H9 (cell line): ENCODE results near the gene MGAT5. TPM values are rescaled to one million over a fixed set of nuclear protein-coding genes. Genes with fewer than 3 reads are reported as not detected.

Experiments used
- DNase-seq: peaks from one replicate; pipeline ENCODE4 v3.0.0-alpha.2; 2017
- H2AFZ ChIP-seq: one replicate; pipeline ENCODE4 v1.6.1; 2013; ENCODE audit warnings: mild to moderate bottlenecking, low read length, control low read depth, moderate library complexity
- H2AK5ac ChIP-seq: 2 replicates; pipeline ENCODE4 v1.6.1; 2013; ENCODE audit warnings: low read length, control low read depth, mixed read lengths; ENCODE audit not compliant: insufficient read length
- H2BK120ac ChIP-seq: one replicate; pipeline ENCODE4 v1.6.1; 2013; ENCODE audit warnings: low read depth, mild to moderate bottlenecking, low read length, control low read depth, inconsistent platforms; ENCODE audit not compliant: poor library complexity, severe bottlenecking
- H2BK12ac ChIP-seq: 2 replicates; pipeline ENCODE4 v1.6.1; 2013; ENCODE audit warnings: low read length, control low read depth, mixed read lengths, low read depth; ENCODE audit not compliant: insufficient read length
- H2BK15ac ChIP-seq: 2 replicates; pipeline ENCODE4 v1.6.1; 2013; ENCODE audit warnings: low read depth, low read length, control low read depth
- H2BK20ac ChIP-seq: one replicate; pipeline ENCODE4 v1.6.1; 2013; ENCODE audit warnings: low read depth, mild to moderate bottlenecking, low read length, control low read depth, inconsistent platforms; ENCODE audit not compliant: poor library complexity, severe bottlenecking
- H2BK5ac ChIP-seq: 2 replicates; pipeline ENCODE4 v1.6.1; 2013; ENCODE audit warnings: low read length, control low read depth, mixed read lengths; ENCODE audit not compliant: insufficient read length
- H3K14ac ChIP-seq: 2 replicates; pipeline ENCODE4 v1.6.1; 2013; ENCODE audit warnings: low read length, control low read depth; ENCODE audit not compliant: insufficient read depth
- H3K18ac ChIP-seq: 2 replicates; pipeline ENCODE4 v1.6.1; 2013; ENCODE audit warnings: low read depth, mild to moderate bottlenecking, mixed read lengths, low read length, control low read depth; ENCODE audit not compliant: insufficient read length
- H3K23ac ChIP-seq: 2 replicates; pipeline ENCODE4 v1.6.1; 2013; ENCODE audit warnings: low read length, control low read depth, mixed read lengths, low read depth; ENCODE audit not compliant: insufficient read length
- H3K23me2 ChIP-seq: 2 replicates; pipeline ENCODE4 v1.6.1; 2013; ENCODE audit warnings: low read depth, mild to moderate bottlenecking, mixed read lengths, low read length, control low read depth; ENCODE audit not compliant: insufficient read length, poor library complexity, severe bottlenecking
- H3K27ac ChIP-seq: 2 replicates; pipeline ENCODE4 v1.5.1; 2013; ENCODE audit warnings: low read length, control low read depth, mixed read lengths, low read depth; ENCODE audit not compliant: insufficient read length
- H3K27me3 ChIP-seq: 2 replicates; pipeline ENCODE4 v1.6.1; 2013; ENCODE audit warnings: low read length, control low read depth, inconsistent platforms; ENCODE audit not compliant: insufficient read depth
- H3K4ac ChIP-seq: 2 replicates; pipeline ENCODE4 v1.6.1; 2013; ENCODE audit warnings: low read depth, mild to moderate bottlenecking, control low read depth, inconsistent platforms, low read length, moderate library complexity
- H3K4me1 ChIP-seq: 2 replicates; pipeline ENCODE4 v1.6.1; 2013; ENCODE audit warnings: low read length, control low read depth, inconsistent platforms; ENCODE audit not compliant: insufficient read depth
- H3K4me2 ChIP-seq: 2 replicates; pipeline ENCODE4 v1.6.1; 2013; ENCODE audit warnings: low read length, control low read depth, mixed read lengths; ENCODE audit not compliant: insufficient read length, insufficient read depth
- H3K56ac ChIP-seq: 2 replicates; pipeline ENCODE4 v1.6.1; 2013; ENCODE audit warnings: low read depth, mild to moderate bottlenecking, mixed read lengths, low read length, control low read depth; ENCODE audit not compliant: insufficient read length
- H3K79me1 ChIP-seq: 2 replicates; pipeline ENCODE4 v1.6.1; 2013; ENCODE audit warnings: low read depth, mild to moderate bottlenecking, moderate library complexity, low read length, control low read depth, inconsistent platforms; ENCODE audit not compliant: insufficient read depth, poor library complexity, severe bottlenecking
- H3K79me2 ChIP-seq: 2 replicates; pipeline ENCODE4 v1.6.1; 2013; ENCODE audit warnings: low read length, control low read depth, inconsistent platforms; ENCODE audit not compliant: insufficient read depth
- H3K9ac ChIP-seq: 2 replicates; pipeline ENCODE4 v1.6.1; 2013; ENCODE audit warnings: low read length, control low read depth, mixed read lengths; ENCODE audit not compliant: insufficient read length; ENCODE audit errors: extremely low read depth
- H3K9me3 ChIP-seq: one replicate; pipeline ENCODE4 v1.6.1; 2013; ENCODE audit warnings: low read depth, low read length, inconsistent platforms; ENCODE audit not compliant: control insufficient read depth
- H3T11ph ChIP-seq: one replicate; pipeline ENCODE4 v1.6.1; 2013; ENCODE audit warnings: mild to moderate bottlenecking, low read length, control low read depth, inconsistent platforms
- H4K20me1 ChIP-seq: one replicate; pipeline ENCODE4 v1.6.1; 2013; ENCODE audit not compliant: control insufficient read depth, insufficient read length, insufficient read depth
- H4K5ac ChIP-seq: 2 replicates; pipeline ENCODE4 v1.6.1; 2013; ENCODE audit warnings: low read depth, mild to moderate bottlenecking, mixed read lengths, low read length, control low read depth; ENCODE audit not compliant: insufficient read length
- H4K8ac ChIP-seq: replicated peaks from 2 replicates; pipeline ENCODE4 v1.6.1; 2013; ENCODE audit warnings: low read length, control low read depth, mixed read lengths, low read depth; ENCODE audit not compliant: insufficient read length
- H4K91ac ChIP-seq: 2 replicates; pipeline ENCODE4 v1.6.1; 2013; ENCODE audit warnings: low read depth, mild to moderate bottlenecking, moderate library complexity, mixed read lengths, low read length, control low read depth; ENCODE audit not compliant: insufficient read length
- H3K27ac Mint-ChIP-seq, 3 experiments: 2 replicates in 2 of 3; 3 replicates in 1 of 3; pipeline ENCODE4 v1.8.0; 2020 to 2021; ENCODE audit warnings: mixed read lengths in 3 of 3, mild to moderate bottlenecking in 1 of 3, moderate library complexity in 1 of 3
- H3K27me3 Mint-ChIP-seq: 2 replicates; pipeline ENCODE4 v1.8.0; 2021; ENCODE audit warnings: low read depth, mild to moderate bottlenecking, moderate library complexity, mixed read lengths
- H3K36me3 Mint-ChIP-seq, 3 experiments: 2 replicates in 2 of 3; 3 replicates in 1 of 3; pipeline ENCODE4 v1.8.0; 2020 to 2021; ENCODE audit warnings: low read depth in 3 of 3, mixed read lengths in 3 of 3; ENCODE audit not compliant: insufficient read depth in 1 of 3
- H3K4me1 Mint-ChIP-seq, 2 experiments: 2 replicates each; pipeline ENCODE4 v1.8.0; 2020; ENCODE audit warnings: mixed read lengths in 2 of 2
- H3K4me3 Mint-ChIP-seq, 2 experiments: 2 replicates in 1 of 2; 3 replicates in 1 of 2; pipeline ENCODE4 v1.8.0; 2020 to 2021; ENCODE audit warnings: mild to moderate bottlenecking in 2 of 2, mixed read lengths in 2 of 2, moderate library complexity in 1 of 2
- H3K9me3 Mint-ChIP-seq, 2 experiments: 2 replicates in 1 of 2; 3 replicates in 1 of 2; pipeline ENCODE4 v1.8.0; 2020; ENCODE audit warnings: mild to moderate bottlenecking in 2 of 2, mixed read lengths in 2 of 2, moderate library complexity in 1 of 2
- WGBS: extraction: QIAGEN DNeasy Blood & Tissue Kit; methylation state at CpG from one replicate; pipeline ENCODE4 v1.1.7; 2013; ENCODE audit warnings: missing lambda C conversion rate, low lambda C conversion rate, mixed read lengths; ENCODE audit not compliant: insufficient read length; ENCODE audit errors: extremely low coverage; 5-methylcytosine and 5-hydroxymethylcytosine counted together
- total RNA-seq: library from RNA; stranded (reverse); gene quantifications from 2 replicates; pipeline ENCODE4 v1.2.1, GENCODE V29; 2021
- TF ChIP-seq, protein P1 (sequence below): fragments of 200-600 bp; sonication (generic); conservative IDR thresholded peaks from 3 replicates; pipeline ENCODE4 v1.8.0; 2021; ENCODE audit warnings: antibody characterized with exemption, mild to moderate bottlenecking

Gene MGAT5
- total RNA-seq, 1 experiment from 2014 or later = 25.7 TPM

DNA sequence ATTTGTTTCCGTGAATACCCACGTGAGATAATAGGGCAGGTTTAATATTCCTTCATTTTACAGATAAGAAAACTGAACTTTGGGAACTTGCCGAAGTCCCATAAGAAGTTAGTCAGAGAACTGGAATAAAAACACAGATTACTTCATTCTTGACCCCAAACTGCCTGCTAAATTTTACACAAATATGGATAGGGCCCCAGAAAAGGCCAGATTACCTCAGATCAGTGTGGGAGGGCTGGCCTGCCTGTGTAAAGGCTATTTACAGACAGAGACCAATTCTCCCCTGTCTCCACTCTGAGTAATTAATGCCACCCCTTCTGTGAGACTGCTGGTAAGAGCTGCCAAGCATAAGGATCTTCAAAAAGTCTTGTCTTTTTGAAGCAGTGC lies 139.2 kb downstream of the MGAT5 start:
- Histone ChIP-seq H3K14ac (no peak overlapping the region), H2BK120ac (no peak overlapping the region), H4K5ac (no peak overlapping the region), H3T11ph (no peak overlapping the region), H2BK15ac (no peak overlapping the region), H2BK12ac (no peak overlapping the region), H3K4me1 (no peaks in the 10 kb centered on the region), H3K27ac (no peak overlapping the region), H3K23me2 (no peaks in the 10 kb centered on the region), H3K4ac (no peak overlapping the region), H3K9ac (no peak overlapping the region), H2AFZ (no peak overlapping the region), H4K20me1 (no peaks in the 10 kb centered on the region), H3K79me2 (no peaks in the 10 kb centered on the region), H3K79me1 (no peaks in the 10 kb centered on the region), H3K4me2 (no peak overlapping the region), H3K9me3 (no peaks in the 10 kb centered on the region), H3K23ac (no peak overlapping the region), H3K27me3 (no peaks in the 10 kb centered on the region), H4K91ac (no peak overlapping the region), H2BK20ac (no peak overlapping the region), H2BK5ac (no peak overlapping the region), H2AK5ac (no peak overlapping the region), H4K8ac (no peak overlapping the region), H3K18ac (no peak overlapping the region), H3K56ac (no peak overlapping the region)
- no peak overlapping the region for H3K4me3 Mint-ChIP-seq
- TF ChIP-seq, protein P1, sequence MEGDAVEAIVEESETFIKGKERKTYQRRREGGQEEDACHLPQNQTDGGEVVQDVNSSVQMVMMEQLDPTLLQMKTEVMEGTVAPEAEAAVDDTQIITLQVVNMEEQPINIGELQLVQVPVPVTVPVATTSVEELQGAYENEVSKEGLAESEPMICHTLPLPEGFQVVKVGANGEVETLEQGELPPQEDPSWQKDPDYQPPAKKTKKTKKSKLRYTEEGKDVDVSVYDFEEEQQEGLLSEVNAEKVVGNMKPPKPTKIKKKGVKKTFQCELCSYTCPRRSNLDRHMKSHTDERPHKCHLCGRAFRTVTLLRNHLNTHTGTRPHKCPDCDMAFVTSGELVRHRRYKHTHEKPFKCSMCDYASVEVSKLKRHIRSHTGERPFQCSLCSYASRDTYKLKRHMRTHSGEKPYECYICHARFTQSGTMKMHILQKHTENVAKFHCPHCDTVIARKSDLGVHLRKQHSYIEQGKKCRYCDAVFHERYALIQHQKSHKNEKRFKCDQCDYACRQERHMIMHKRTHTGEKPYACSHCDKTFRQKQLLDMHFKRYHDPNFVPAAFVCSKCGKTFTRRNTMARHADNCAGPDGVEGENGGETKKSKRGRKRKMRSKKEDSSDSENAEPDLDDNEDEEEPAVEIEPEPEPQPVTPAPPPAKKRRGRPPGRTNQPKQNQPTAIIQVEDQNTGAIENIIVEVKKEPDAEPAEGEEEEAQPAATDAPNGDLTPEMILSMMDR = no peak
- DNase-seq = no peak
- H3K36me3 Mint-ChIP-seq = no peaks in the 10 kb centered on the region; a peak in 1 of 7 replicates
- WGBS = no CpG with 5 or more reads among the region's 3 CpGs
- H3K27me3 Mint-ChIP-seq = no peaks in the 10 kb centered on the region
- H3K9me3 Mint-ChIP-seq = no peaks in the 10 kb centered on the region
- no peak overlapping the region for H3K27ac Mint-ChIP-seq
- no peaks in the 10 kb centered on the region for H3K4me1 Mint-ChIP-seq
